Breast epithelium (tissue), 3 donors: ENCODE results near the gene TCEAL2.
"Not testable (repeated sequence)": the region's sequence is repeated elsewhere in the genome, so short reads cannot be mapped to it uniquely, and the experiment has no call there.

Experiments used
- POLR2A ChIP-seq: fragments of 450-650 bp; IDR thresholded peaks from one replicate; pipeline ENCODE4 v1.6.1; 2016; ENCODE audit warnings: antibody characterized with exemption, mild to moderate bottlenecking, moderate library complexity
- POLR2AphosphoS5 ChIP-seq, 3 donors: sonication (generic); formaldehyde crosslinking; IDR thresholded peaks; one replicate each; pipeline ENCODE4 v1.6.1; 2017; ENCODE audit warnings: antibody characterized with exemption in 3 of 3
- TF ChIP-seq, protein P1 (sequence below), 3 donors: fragments of 450-650 bp; IDR thresholded peaks; one replicate each; pipeline ENCODE4 v1.5.1; 2016 to 2017; ENCODE audit warnings: antibody characterized with exemption in 3 of 3, mild to moderate bottlenecking in 3 of 3, moderate library complexity in 3 of 3

DNA sequence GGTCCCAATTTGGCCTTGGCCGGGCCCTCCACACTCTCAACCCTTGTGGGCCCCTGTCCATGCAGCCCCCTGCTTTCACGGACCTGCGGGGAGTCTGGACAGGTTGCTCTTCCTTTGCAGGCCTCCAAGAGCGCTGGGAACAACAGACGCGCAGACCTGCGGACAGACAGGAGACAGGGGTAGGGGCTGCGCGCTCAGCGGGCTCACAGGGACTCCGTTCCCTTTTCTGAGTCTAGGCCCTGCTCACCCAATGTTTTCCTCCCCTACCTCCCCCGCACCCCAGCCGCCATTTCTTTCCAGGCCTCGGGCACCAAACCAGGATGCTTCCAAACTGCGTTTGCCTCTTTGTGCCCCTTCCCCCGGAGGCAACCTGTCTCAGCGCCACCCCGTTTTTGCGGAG, 16.2 kb downstream of the TCEAL2 start:
- TF ChIP-seq, protein P1, sequence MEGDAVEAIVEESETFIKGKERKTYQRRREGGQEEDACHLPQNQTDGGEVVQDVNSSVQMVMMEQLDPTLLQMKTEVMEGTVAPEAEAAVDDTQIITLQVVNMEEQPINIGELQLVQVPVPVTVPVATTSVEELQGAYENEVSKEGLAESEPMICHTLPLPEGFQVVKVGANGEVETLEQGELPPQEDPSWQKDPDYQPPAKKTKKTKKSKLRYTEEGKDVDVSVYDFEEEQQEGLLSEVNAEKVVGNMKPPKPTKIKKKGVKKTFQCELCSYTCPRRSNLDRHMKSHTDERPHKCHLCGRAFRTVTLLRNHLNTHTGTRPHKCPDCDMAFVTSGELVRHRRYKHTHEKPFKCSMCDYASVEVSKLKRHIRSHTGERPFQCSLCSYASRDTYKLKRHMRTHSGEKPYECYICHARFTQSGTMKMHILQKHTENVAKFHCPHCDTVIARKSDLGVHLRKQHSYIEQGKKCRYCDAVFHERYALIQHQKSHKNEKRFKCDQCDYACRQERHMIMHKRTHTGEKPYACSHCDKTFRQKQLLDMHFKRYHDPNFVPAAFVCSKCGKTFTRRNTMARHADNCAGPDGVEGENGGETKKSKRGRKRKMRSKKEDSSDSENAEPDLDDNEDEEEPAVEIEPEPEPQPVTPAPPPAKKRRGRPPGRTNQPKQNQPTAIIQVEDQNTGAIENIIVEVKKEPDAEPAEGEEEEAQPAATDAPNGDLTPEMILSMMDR (IDR thresholded peaks at IDR 0.05), result not testable (repeated sequence)
- not testable (repeated sequence) for TF ChIP-seq POLR2A; POLR2AphosphoS5 (IDR thresholded peaks at IDR 0.05)
